ENCODE results near the gene POLH. TPM values are rescaled to one million over a fixed set of nuclear protein-coding genes. Genes with fewer than 3 reads are reported as not detected.

POLH gene
- total RNA-seq, 1 experiment from 2014 or later: 21.0 TPM

- Histone ChIP-seq H3K27ac (no peak overlapping the region), H3K4me1 (replicated peaks; ENCODE audit: insufficient read depth) (peaks cover 22% of the 10 kb centered on the region), H3K36me3 (ENCODE audit: low read depth) (peaks cover 62% of the 10 kb centered on the region), H4K20me1 (ENCODE audit: insufficient read depth) (no peaks in the 10 kb centered on the region), H3K27me3 (ENCODE audit: insufficient read depth, low read depth) (no peaks in the 10 kb centered on the region), H3F3A (ENCODE audit: insufficient read depth, low read depth) (peaks cover 46% of the 10 kb centered on the region), H3K4me2 (no peak overlapping the region), H3K79me2 (ENCODE audit: low read depth) (peaks cover 36% of the 10 kb centered on the region), H3K9me2 (ENCODE audit: insufficient read depth) (no peaks in the 10 kb centered on the region), H2AFZ (no peak overlapping the region), H3K4me3 (no peak overlapping the region), H3K9me3 (ENCODE audit: insufficient read depth, low read depth) (no peaks in the 10 kb centered on the region)
- TF ChIP-seq, protein P1, sequence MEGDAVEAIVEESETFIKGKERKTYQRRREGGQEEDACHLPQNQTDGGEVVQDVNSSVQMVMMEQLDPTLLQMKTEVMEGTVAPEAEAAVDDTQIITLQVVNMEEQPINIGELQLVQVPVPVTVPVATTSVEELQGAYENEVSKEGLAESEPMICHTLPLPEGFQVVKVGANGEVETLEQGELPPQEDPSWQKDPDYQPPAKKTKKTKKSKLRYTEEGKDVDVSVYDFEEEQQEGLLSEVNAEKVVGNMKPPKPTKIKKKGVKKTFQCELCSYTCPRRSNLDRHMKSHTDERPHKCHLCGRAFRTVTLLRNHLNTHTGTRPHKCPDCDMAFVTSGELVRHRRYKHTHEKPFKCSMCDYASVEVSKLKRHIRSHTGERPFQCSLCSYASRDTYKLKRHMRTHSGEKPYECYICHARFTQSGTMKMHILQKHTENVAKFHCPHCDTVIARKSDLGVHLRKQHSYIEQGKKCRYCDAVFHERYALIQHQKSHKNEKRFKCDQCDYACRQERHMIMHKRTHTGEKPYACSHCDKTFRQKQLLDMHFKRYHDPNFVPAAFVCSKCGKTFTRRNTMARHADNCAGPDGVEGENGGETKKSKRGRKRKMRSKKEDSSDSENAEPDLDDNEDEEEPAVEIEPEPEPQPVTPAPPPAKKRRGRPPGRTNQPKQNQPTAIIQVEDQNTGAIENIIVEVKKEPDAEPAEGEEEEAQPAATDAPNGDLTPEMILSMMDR (conservative IDR thresholded peaks at IDR 0.05): no peak
- ChIA-PET POLR2A (ENCODE audit: unreplicated experiment) (no interaction called here), CTCF (no interaction called here)
- no TSS peak for BruUV-seq (replicated peaks)
- no peak for DNase-seq
- intact Hi-C loops (cut with micrococcal nuclease; ENCODE audit: unreplicated experiment): no loop called here
Measured at GRCh38 chr6:43623880-43624785, 48.1 kb downstream of the POLH start.

- Histone ChIP-seq H3K36me3 (ENCODE audit: low read depth) (peaks cover 56% of the 10 kb centered on the region), H2AFZ (no peak overlapping the region), H3F3A (ENCODE audit: insufficient read depth, low read depth) (peaks cover 45% of the 10 kb centered on the region), H3K4me1 (replicated peaks; ENCODE audit: insufficient read depth) (peaks cover 22% of the 10 kb centered on the region), H3K79me2 (ENCODE audit: low read depth) (peaks cover 36% of the 10 kb centered on the region), H3K4me2 (no peak overlapping the region), H3K9me3 (ENCODE audit: insufficient read depth, low read depth) (no peaks in the 10 kb centered on the region), H3K9me2 (ENCODE audit: insufficient read depth) (no peaks in the 10 kb centered on the region), H4K20me1 (ENCODE audit: insufficient read depth) (no peaks in the 10 kb centered on the region), H3K4me3 (no peak overlapping the region), H3K27me3 (ENCODE audit: insufficient read depth, low read depth) (no peaks in the 10 kb centered on the region), H3K27ac (no peak overlapping the region)
- BruUV-seq (replicated peaks): no TSS peak
- no peak for DNase-seq
- TF ChIP-seq EZH2 (IDR thresholded peaks at IDR 0.05; ENCODE audit: low read depth): no peak
- TF ChIP-seq, protein P1 (conservative IDR thresholded peaks at IDR 0.05): no peak
- ChIA-PET POLR2A (ENCODE audit: unreplicated experiment) (no interaction called here), CTCF (no interaction called here)
- intact Hi-C loops (cut with micrococcal nuclease; ENCODE audit: unreplicated experiment): loop anchor here (5.0 kb wide), 1 partner anchor 453 kb away; the partner anchor contains the start of gene SRF
Measured at GRCh38 chr6:43624786-43625288, 48.9 kb downstream of the POLH start.

DNA sequence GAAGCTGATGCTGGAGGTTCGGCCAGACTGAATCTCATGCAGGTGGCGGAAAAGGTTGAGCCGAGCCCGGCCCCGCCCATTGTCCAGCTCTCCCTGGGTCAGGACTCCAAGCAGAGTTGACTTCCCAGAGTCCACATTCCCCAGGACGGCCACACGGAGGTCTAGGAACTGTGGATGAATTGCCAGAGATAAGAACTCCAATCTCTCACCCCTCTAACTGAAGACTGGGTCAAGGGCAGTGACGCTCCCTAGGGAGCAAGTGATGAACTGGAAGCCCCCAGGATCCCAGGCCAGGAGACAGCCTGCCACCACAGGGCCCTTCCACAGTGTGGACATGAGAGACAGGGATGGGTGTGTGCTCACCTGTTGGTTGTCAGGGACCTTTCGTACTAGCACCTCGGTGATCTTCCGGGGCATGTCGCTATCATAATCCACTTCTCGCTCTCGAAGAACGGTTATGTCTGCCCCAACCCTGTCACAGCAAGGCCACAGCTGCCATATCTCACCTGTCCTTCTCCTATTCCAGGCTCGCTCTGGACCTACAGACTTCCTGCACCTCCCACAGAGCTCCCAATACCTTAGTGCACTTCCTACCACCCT lies 49.5 kb downstream of the POLH start:
- TF ChIP-seq EZH2 (IDR thresholded peaks at IDR 0.05; ENCODE audit: low read depth): no peak
- TF ChIP-seq, protein P1 (conservative IDR thresholded peaks at IDR 0.05): no peak
- no peaks in the 10 kb centered on the region for H3K27me3 ChIP-seq (ENCODE audit: insufficient read depth, low read depth)
- no TSS peak for BruUV-seq (replicated peaks)
- H3K9me2 ChIP-seq (ENCODE audit: insufficient read depth): no peaks in the 10 kb centered on the region
- ChIA-PET CTCF (interaction anchor here (0.6 kb wide), 1 partner anchor 564 kb away, joined by 6 read pairs; no protein-coding TSS in a partner anchor), POLR2A (ENCODE audit: unreplicated experiment) (no interaction called here)
- no peaks in the 10 kb centered on the region for H3K9me3 ChIP-seq (ENCODE audit: insufficient read depth, low read depth)
- intact Hi-C loops (cut with micrococcal nuclease; ENCODE audit: unreplicated experiment): loop anchor here (5.0 kb wide), 1 partner anchor 453 kb away; the partner anchor contains the start of gene SRF
- H3K36me3 ChIP-seq (ENCODE audit: low read depth): peaks cover 54% of the 10 kb centered on the region
- no peak overlapping the region for H3K4me3 ChIP-seq
- peaks cover 36% of the 10 kb centered on the region for H3K79me2 ChIP-seq (ENCODE audit: low read depth)
- H3F3A ChIP-seq (ENCODE audit: insufficient read depth, low read depth): peaks cover 49% of the 10 kb centered on the region
- H2AFZ ChIP-seq: no peak overlapping the region
- no peaks in the 10 kb centered on the region for H4K20me1 ChIP-seq (ENCODE audit: insufficient read depth)
- H3K4me1 ChIP-seq (replicated peaks; ENCODE audit: insufficient read depth): peaks cover 25% of the 10 kb centered on the region
- peak overlapping the region; percentile 79; the same call in 1 of the 2 replicates for H3K4me2 ChIP-seq
- no peak for DNase-seq
- peak overlapping the region; percentile 96; the same call in 1 of the 2 replicates for H3K27ac ChIP-seq
